Activated T-cell treated with anti-CD3 and anti-CD28 coated beads for 4 hours (primary cell): Measurements from ENCODE around the gene DUSP15.
"Not testable (repeated sequence)": the region's sequence is repeated elsewhere in the genome, so short reads cannot be mapped to it uniquely, and the experiment has no call there.

ENCODE experiments used
- DNase-seq: peaks from one replicate; pipeline ENCODE4 v3.0.0-alpha.2; 2020

The DUSP15 gene

DNA sequence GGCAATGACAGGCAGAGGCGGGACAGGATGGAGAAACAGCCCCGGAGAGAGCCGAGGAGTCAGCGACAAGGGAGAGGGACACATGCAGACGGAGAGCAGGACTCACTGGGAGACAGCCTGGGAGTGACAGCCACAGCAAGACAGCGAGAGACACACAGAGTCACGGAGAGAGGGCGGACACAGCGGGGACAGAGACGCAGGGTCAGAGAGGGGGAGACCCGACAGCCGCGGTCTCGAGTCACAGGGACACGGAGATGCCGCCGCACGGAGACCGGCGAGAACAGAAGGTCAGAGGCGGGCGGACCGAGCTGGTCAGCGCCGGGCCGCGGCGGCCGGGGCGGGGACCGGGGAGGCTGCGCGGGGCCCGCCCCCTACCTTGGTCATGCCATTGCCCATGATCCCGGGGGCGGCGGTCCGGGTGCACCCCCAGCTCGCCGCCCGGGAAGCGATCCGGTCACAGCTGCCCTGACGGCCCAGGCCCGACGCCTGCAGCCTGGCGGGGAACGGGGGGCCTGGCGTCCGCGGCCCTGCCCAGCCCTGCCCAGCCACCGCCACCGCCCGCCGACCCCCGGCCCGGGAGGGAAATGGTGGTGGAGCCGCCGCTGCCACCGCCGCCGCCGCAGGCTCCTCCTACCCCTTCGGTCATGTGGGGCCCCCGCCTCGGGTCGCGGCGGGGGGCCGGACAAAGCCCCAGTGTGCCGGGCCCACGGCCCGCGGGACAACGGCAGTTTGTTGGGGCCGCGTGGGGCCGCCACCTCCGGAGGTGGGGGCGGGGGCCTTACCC lies at the start of gene DUSP15, which contains the start of gene TTLL9:
TSS of gene DUSP15 (minus strand) at position 586 of the 784 bp plus-strand sequence. CDS start at position 396, 190 bp downstream.
TSS of gene TTLL9 (plus strand) at position 693 of the 784 bp plus-strand sequence. CDS start 493 bp downstream, outside the sequence.
- DNase-seq = no peak

GRCh38 chr20:31919410-31920155 lies 49.3 kb upstream of the DUSP15 start:
- DNase-seq = no peak

DNA sequence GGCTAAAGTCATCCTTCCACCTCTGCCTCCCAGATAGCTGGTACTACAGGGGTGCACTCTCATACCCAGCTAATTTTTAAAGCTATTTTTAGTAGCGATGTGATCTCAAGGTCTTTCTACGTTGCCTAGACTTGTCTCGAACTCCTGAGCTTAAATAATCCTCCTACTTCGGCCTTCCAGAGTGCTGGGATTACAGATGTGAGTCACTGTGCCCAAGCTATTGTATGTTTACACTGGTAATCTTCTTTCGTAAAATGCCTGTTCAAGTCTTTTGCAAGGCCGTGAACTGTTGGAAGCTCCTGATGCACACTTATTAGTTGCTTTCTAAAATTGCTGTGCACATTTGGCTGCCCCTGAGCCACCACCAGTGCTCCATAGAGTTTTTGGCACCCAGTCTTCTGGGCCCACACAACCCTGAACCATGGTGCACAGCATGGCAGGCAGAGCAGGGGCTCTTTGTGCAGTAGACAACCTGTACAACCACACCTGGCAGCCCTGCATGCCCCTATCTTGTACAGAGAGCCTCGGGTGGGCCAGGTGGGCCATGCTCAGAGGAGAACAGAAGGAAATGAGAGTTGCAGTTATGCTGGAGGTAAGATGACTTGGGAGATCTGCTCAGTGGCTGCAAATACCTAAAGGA lies 48.3 kb upstream of the DUSP15 start:
- no peak for DNase-seq

- DNase-seq = not testable (repeated sequence)
Observed at GRCh38 chr20:31917962-31918412, 47.7 kb upstream of the DUSP15 start.

DNA sequence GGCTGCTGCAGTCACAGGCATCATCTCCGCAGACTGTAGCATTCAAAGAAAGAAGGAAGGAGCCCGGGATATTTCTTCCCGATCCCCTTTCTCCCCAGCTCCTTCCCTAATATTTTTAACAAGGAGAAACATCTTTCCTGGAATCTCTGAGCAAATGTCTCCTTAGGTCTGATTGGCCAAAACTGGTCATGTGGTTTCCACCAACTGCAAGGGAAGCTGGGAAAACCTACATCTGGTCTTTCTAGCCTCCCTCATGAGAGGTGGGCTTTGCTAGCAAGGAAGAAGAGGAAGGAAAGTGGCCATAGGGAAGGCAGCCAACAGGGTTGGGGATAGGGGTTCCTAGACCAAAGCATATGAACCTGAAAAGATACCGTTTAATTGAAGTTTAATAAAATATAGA lies 46.4 kb upstream of the DUSP15 start:
- DNase-seq = no peak

- no peak for DNase-seq
Observed at GRCh38 chr20:31915491-31916280, 45.4 kb upstream of the DUSP15 start.

GRCh38 chr20:31914170-31914569 lies 43.8 kb upstream of the DUSP15 start:
- DNase-seq = no peak

DNA sequence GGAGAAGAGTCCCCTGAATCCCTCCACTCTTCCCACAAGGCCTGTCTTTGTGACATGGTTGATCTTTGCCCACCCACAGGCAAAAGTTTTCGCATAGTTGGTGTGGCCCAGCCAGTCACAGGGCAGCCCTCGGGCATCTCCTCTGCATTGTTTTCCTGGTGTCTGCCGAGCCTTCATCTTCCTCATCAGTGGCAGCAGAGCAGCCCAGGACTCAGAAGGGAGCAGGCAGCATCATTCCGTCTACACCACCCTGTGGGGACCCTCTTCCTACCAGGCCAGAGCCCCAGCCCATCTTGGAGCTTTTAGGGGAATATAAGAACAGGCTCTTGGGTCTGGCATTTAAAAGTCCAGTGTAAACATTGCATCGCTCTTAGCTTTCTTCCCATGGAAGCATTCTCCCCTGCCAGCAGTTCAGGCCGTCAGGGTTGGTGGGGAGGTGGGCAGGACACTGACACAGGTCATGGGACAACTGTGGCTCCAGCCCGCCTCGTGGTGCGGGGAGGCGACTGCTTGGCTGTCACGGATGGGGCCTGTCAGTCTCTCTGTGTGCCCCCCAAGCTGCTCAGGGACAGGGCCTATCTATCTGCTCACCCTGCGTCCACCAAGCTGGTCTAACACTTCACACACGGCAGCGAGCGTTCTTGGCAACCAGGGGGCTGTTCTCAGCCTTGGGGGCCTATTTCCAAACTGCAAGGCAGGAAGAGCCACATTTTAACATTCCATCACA lies 43.3 kb upstream of the DUSP15 start:
- DNase-seq = no peak

- DNase-seq = no peak
Observed at GRCh38 chr20:31910071-31910803, 39.9 kb upstream of the DUSP15 start.

- DNase-seq = no peak
Observed at GRCh38 chr20:31909253-31910070, 39.1 kb upstream of the DUSP15 start.

DNA sequence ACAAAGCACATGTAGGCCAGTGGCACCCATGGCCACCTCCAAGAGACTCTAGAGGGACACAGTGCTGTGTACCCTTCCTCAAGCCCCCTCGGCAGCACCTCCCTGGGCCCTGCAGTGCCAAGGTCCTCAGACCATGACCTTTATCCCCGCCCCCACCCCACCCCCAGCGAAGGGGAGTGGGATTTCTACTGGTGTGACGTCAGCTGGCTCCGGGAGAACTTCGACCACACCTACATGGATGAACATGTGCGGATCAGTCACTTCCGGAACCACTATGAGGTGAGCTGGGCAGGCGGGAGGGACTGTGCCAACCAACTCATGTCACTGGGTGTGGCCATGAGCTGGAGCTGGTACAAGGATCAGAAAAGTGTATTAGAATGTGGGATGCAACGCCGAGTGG lies 38.1 kb upstream of the DUSP15 start:
- DNase-seq = no peak

DNA sequence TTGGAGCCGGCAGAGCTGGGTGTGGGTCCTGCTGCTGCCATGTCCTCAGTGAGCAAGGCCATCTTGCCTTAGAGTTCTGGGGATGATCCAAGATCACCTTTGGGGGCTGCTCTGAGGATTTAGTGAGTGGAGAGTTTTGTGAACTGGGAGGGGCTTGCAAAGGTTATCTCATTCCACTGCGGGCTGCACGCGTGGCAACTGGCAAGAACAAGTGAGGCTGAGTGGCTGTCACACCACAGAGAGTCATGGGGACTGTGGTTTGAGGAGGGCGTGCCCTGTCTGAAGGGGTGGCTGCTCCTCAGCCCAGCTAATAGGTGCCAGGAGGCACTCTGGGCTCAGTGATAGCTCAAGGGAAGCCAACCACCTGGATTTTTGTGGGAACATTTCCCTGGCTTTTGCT lies 37.7 kb upstream of the DUSP15 start:
- DNase-seq = no peak

DNA sequence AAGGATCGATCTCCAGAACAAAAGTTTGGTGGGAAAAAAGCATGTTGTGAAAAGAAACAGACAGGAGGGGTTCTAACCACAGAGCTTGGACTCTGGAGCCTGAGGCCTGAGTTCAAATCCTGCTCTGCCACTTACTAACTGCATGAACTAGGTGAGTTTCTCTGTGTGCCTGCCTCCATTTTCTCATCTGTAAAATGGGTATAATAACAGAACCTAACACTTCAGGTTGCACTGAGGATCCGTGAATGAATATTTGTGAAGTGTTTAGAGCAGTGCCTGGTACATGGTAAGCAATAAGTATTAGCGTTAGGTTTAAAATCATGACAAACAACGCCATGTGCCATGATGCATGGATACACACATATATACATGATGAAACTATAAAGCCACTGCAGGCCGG lies 36.7 kb upstream of the DUSP15 start:
- no peak for DNase-seq

GRCh38 chr20:31906001-31906400 lies 35.7 kb upstream of the DUSP15 start:
- no peak for DNase-seq

GRCh38 chr20:31903627-31904386 lies 33.5 kb upstream of the DUSP15 start:
- DNase-seq = no peak

DNA sequence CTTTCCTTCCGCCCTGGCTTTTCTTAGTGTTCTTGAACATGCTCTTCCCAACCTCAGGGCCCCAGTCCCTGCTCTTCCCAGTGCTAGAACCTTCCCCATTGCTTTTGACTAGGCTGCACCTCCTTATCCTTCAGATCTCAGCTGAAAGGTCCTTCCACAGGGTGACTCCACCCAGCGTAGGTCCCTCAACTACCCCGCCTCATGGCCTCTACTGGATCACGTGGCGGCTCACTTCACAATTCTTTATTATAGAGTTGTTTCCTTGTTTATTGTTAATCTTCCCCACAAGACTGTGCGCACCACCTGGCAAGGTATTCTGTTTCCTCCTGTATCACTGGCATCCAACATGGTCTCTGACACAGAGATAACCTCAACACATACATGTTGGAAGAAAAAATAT lies 31.3 kb upstream of the DUSP15 start:
- no peak for DNase-seq

GRCh38 chr20:31897541-31897940 lies 27.2 kb upstream of the DUSP15 start:
- DNase-seq = no peak

GRCh38 chr20:31896049-31896448 lies 25.7 kb upstream of the DUSP15 start:
- no peak for DNase-seq

DNA sequence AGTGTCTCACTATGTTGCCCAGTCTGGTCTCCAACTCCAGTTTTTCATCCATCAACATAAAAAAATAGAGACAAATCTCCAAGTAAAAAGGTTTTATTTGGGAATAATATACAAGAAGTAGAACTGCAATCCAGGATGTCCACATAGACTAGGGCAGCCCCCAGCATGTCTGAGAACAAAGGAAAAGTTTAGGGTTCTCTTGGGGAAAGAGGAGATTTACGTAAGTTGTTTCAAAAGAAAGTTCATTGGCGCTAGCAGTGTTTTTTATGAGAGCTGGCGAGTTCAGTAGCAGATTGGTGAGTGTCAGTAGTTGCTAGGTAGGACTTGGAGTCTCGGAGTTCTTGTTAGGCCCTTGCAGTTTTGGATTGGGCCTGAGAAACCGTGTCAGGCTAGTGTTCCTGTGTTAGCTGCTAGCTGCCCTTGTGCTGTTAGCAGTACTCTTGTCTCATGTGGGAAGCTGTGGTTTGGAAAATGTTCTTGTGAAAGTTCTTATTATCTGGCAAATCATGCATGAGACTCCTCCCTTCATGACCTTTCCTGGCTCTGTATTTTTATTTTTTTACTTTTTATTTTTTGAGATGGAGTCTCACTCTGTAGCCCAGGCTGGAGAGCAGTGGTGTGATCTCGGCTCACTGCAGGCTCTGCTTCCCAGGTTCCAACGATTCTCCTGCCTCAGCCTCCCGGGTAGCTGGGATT lies 24.8 kb upstream of the DUSP15 start:
- DNase-seq = no peak
